ENCODE data around the gene REPS2. TPM values are rescaled to one million over a fixed set of nuclear protein-coding genes. Genes with fewer than 3 reads are reported as not detected.

The REPS2 gene
- total RNA-seq, 4 donors from 2014 or later = 18.2 to 68.4 (median 20.2) TPM

DNA sequence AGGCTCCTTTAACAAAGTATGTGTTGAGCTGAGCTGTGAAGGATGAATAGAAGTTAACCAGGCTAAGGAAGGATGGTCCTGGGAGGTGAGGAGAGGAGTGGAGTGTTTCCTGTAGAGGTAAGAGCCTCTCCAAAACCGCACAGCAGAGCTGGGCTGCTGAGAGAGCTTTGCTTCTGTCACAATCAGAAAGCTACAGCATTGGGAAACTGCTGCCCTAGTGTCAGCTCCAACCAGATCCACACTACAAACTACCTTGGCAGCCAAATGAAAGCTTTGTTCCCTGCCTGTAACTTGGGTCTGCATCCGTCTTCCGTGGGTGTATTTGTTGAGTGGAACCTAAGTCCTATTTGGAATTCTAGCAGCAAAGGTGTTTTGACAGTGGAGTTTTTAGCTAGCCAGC lies 91.8 kb downstream of the REPS2 start:
- no peaks in the 10 kb centered on the region for H3K9me3 ChIP-seq
- peak in 1 of 2 donors; percentile 23 for DNase-seq
- no peak overlapping the region for H3K4me3 ChIP-seq
- H3K4me1 ChIP-seq = no peaks in the 10 kb centered on the region
- H3K27me3 ChIP-seq = no peaks in the 10 kb centered on the region
- no peaks in the 10 kb centered on the region for H3K36me3 ChIP-seq
- TF ChIP-seq POLR2A (IDR thresholded peaks at IDR 0.05) = no peak
- TF ChIP-seq, protein P1, sequence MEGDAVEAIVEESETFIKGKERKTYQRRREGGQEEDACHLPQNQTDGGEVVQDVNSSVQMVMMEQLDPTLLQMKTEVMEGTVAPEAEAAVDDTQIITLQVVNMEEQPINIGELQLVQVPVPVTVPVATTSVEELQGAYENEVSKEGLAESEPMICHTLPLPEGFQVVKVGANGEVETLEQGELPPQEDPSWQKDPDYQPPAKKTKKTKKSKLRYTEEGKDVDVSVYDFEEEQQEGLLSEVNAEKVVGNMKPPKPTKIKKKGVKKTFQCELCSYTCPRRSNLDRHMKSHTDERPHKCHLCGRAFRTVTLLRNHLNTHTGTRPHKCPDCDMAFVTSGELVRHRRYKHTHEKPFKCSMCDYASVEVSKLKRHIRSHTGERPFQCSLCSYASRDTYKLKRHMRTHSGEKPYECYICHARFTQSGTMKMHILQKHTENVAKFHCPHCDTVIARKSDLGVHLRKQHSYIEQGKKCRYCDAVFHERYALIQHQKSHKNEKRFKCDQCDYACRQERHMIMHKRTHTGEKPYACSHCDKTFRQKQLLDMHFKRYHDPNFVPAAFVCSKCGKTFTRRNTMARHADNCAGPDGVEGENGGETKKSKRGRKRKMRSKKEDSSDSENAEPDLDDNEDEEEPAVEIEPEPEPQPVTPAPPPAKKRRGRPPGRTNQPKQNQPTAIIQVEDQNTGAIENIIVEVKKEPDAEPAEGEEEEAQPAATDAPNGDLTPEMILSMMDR (IDR thresholded peaks at IDR 0.05) = no peak
- intact Hi-C loops (cut with DNase I; ENCODE audit: low total_unique reads) = no loop called here
- peak overlapping the region; percentile 57 to 72 for H3K27ac ChIP-seq

DNA sequence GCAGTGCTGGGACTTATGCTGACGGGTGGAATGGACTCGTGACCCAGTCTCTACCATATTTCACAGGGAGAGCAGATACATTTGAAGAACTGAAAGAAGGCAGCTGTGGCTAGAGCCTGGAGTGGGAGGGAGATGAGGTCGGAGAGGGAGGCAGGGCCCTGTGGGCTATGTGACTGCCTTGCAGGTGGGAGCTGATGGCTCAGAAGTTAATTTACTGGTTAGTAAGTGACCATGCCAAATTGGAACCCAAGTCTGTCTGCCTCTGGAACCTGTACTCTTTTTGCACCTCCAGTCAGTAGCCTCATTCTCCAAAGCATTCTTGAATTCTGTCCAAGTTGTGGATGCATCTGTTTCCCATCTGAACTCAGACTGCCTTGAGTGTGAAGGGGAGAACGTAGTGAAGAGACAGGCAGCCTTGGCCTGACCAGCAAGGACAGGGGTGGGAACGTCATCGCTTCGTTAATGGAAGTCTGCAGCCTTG lies 92.3 kb downstream of the REPS2 start:
- Histone ChIP-seq H3K27me3 (no peaks in the 10 kb centered on the region), H3K4me1 (no peaks in the 10 kb centered on the region), H3K36me3 (no peaks in the 10 kb centered on the region), H3K9me3 (no peaks in the 10 kb centered on the region), H3K4me3 (no peak overlapping the region), H3K27ac (peak overlapping the region; percentile 57 to 72)
- TF ChIP-seq POLR2A (IDR thresholded peaks at IDR 0.05) = no peak
- TF ChIP-seq, protein P1 (IDR thresholded peaks at IDR 0.05) = no peak
- intact Hi-C loops (cut with DNase I; ENCODE audit: low total_unique reads) = no loop called here
- DNase-seq = peak; percentile 59 to 74

DNA sequence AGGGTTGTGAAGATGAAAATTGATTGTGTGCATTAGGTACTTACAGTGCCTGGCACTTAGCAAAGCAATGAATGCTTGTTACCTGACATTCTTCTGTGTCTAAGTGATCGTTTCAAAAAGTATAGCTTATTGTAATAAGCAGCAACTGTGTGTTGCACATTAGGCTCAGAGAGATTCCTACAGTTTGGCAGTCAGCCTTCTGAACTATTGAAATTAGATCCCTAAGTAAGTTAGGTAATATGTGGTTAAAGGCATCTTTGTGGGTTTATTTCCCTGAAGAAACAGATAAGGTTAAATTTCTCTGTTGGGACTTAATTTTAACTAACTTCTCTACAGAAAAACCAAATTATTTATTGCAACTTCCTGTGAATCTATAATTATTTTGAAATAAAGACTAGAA lies 93.4 kb downstream of the REPS2 start:
- DNase-seq = no peak
- no peaks in the 10 kb centered on the region for H3K27me3 ChIP-seq
- H3K36me3 ChIP-seq = no peaks in the 10 kb centered on the region
- H3K9me3 ChIP-seq = no peaks in the 10 kb centered on the region
- H3K27ac ChIP-seq = no peak overlapping the region
- no peaks in the 10 kb centered on the region for H3K4me1 ChIP-seq
- no peak overlapping the region for H3K4me3 ChIP-seq
- intact Hi-C loops (cut with DNase I; ENCODE audit: low total_unique reads) = no loop called here
- TF ChIP-seq, protein P1 (IDR thresholded peaks at IDR 0.05) = no peak
- no peak for TF ChIP-seq POLR2A (IDR thresholded peaks at IDR 0.05)

DNA sequence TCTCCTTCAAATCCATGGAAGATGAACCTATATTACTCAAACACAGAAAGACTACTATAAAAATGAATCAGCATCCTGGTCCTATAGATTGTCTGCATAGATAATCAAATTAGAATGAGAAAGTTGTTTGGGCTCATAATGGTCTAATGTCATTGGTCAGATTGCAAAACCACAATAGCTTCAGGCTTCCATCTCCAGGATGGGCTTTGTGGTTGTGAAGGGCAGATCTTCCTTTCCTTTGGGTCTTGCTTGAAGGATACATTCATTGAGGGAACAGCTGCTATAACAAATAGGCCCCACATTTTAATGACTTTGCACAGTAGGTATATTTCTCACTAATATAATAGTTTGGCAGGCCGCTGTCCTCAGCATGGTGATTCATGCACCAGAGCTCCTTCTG lies 94.3 kb downstream of the REPS2 start:
- H3K27me3 ChIP-seq = no peaks in the 10 kb centered on the region
- no peaks in the 10 kb centered on the region for H3K9me3 ChIP-seq
- no peak overlapping the region for H3K27ac ChIP-seq
- H3K36me3 ChIP-seq = no peaks in the 10 kb centered on the region
- H3K4me3 ChIP-seq = no peak overlapping the region
- no peaks in the 10 kb centered on the region for H3K4me1 ChIP-seq
- intact Hi-C loops (cut with DNase I; ENCODE audit: low total_unique reads) = no loop called here
- no peak for DNase-seq
- TF ChIP-seq POLR2A (IDR thresholded peaks at IDR 0.05) = no peak
- TF ChIP-seq, protein P1 (IDR thresholded peaks at IDR 0.05) = no peak

DNA sequence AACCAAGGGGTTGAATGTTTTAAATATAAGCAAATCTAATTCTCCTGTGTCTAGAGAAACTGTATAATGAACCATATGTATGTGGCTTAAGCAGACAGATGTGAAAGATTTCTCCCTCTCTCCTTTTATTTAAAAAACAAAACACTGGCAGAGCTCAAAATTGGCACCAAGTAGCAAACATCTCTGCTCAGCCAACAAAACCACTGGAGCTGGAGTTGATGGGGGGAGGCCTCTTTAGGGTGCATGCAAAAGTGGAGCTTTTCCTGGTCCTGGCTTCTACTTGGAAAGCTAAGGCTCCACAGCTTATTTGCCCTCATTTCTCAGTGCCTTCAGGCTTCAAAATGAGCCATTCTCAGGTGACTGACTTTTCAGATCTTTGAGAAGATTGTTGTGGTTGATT lies 95.6 kb downstream of the REPS2 start:
- H3K27me3 ChIP-seq = no peaks in the 10 kb centered on the region
- TF ChIP-seq, protein P1 (IDR thresholded peaks at IDR 0.05) = no peak
- no peak for TF ChIP-seq POLR2A (IDR thresholded peaks at IDR 0.05)
- H3K27ac ChIP-seq = no peak overlapping the region
- no peak for DNase-seq
- no peak overlapping the region for H3K4me3 ChIP-seq
- no peaks in the 10 kb centered on the region for H3K4me1 ChIP-seq
- intact Hi-C loops (cut with DNase I; ENCODE audit: low total_unique reads) = no loop called here
- no peaks in the 10 kb centered on the region for H3K36me3 ChIP-seq
- H3K9me3 ChIP-seq = no peaks in the 10 kb centered on the region
